ENCODE data around the gene CD55.

CD55 gene

DNA sequence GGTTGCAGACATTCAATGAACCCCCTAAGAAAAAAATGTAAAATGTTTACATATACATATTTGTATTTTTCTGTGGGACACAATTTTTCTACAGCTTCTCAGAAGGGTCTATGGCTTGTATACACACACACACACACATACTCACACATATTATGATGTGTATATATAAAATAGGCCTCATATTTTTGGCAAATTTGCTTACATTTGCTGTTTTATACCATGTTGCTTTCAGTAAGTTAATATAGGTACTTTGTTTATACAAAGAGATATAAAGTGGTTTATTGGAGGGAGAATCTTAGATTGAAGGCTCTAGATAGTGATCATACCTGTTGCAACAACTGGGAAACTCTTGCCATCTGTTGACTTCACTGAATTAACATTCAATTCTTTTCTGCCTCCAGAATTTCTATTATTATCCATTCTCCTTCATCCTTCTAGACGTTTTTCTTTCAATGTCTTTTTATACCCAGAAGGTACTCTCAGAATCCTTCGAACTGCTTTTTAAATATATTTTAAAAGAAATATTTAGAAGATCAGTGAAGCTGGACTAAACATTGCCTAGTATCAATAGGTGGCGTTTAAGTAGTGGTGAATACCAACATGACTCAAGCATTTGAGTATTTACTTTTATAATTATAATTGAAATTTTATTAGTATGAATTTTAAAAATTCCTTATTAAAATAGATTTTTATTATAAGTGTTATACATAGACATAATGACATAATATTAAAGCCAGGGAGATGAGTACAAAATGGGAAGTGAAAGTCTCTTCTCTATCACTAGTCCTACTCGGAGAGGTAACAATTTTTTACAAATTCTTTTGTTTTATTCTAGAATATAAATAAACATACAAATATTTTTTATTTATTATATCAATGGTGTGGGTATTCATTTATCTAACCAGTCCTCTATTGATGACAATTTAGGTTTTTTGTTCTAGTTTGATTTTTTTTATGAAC, 10.2 kb downstream of the CD55 start:
- DNase-seq: no peak

GRCh38 chr1:207333009-207333600, 11.6 kb downstream of the CD55 start:
- DNase-seq: no peak

DNA sequence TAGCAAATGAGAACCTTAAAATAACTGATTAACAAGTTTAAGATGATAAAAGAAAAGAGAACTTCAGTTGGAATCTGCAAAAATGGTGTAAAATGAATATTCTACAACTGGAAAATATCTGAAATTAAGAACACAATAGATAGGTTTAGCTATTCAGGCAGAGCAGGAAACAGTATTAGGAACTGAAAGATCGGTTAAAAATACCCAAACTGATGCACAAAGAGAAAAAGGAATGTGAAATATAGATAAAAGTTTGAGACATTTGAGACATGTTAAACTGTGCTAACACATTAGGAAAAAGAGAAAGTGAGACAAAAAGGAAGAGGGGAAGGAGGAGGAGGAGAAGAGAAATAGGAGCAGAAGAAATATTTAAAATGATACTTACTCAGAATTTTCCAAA, 12.1 kb downstream of the CD55 start:
- DNase-seq: no peak

DNA sequence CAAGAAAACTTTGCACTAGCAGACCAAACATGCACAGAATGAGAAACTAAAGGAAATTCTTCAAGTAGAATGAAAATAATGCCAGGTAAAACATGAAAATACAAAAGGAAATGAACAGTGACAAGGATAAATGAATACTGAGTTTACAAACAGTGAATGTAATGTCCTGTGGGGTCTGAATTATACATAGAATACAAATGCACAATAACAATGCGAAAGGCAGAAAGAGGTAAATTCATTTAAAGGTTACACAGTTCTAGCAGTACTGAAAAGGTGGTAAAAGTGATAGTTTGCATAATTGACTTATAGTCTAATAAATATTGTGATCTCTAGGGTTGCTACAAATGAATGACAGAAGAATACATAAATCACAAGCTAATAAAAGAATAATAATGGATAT, 12.9 kb downstream of the CD55 start:
- DNase-seq: no peak

GRCh38 chr1:207335138-207335537, 13.7 kb downstream of the CD55 start:
- no peak for DNase-seq

DNA sequence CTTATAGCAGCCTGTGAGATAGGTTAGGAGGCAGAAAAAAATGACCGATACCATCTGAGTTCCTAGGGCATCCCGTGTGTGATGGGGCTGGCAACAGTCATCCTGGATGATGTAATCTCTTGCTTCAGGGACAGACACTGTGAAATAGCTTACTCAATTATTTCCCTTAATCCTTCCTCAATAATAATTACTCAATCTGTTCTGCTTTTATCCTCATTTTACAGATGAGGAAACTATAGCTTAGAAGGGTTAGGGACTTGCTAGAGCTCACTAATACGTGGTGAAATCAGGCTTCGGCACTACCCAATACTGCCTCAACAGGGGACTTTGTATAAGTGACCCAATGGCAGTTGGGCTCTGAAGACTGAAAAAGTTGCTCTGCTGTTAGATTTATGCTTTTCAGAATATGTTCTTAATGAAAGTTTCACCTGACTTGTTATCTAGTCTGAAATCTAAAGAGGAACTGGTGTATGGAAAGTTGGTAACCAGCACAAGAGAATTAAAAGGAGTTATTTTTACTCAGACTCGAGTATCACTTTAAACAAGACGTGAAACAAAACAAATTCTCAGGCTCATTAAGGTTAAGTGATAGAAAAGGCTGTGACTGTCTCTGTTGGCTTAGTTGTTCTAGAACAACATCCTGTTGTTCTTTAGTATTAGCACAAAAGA, 14.4 kb downstream of the CD55 start:
- no peak for DNase-seq

DNA sequence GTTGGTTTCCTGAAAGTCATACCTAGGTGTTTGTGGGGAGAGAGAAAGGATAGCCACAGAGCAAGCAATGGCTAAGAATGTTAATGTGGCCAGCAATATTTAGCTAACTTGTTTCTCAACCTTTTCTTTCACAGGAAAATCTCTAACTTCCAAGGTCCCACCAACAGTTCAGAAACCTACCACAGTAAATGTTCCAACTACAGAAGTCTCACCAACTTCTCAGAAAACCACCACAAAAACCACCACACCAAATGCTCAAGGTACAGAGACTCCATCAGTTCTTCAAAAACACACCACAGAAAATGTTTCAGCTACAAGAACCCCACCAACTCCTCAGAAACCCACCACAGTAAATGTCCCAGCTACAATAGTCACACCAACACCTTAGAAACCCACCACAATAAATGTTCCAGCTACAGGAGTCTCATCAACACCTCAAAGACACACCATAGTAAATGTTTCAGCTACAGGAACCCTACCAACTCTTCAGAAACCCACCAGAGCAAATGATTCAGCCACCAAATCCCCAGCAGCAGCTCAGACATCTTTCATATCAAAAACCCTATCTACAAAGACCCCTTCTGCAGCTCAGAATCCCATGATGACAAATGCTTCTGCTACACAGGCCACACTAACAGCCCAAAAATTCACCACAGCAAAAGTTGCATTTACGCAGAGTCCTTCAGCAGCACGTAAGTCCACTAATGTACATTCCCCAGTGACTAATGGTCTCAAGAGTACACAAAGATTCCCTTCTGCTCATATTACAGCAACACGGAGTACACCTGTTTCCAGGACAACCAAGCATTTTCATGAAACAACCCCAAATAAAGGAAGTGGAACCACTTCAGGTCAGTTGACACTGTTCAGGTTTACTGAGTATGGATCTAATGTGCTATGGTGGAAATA, 15.3 kb downstream of the CD55 start:
- peak; percentile 58 for DNase-seq

DNA sequence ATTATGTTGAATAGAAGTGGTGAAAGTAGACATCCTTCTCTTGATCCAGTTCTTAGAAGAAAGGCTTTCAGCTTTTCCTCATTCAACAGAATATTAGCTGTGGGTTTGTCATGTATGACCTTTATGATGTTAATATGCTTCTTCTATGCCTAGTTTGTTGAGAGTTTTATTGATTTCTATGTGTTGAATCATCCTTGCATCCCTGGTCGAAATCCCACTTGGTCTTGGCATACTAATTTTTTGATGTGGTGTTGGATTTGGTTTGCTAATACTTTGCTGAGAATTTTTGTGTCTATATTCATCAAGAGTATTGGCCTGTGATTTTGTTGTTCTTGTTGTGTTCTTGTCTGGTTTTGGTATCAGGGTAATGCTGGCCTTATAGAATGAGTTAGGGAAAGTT, 20.9 kb downstream of the CD55 start:
- DNase-seq: no peak

DNA sequence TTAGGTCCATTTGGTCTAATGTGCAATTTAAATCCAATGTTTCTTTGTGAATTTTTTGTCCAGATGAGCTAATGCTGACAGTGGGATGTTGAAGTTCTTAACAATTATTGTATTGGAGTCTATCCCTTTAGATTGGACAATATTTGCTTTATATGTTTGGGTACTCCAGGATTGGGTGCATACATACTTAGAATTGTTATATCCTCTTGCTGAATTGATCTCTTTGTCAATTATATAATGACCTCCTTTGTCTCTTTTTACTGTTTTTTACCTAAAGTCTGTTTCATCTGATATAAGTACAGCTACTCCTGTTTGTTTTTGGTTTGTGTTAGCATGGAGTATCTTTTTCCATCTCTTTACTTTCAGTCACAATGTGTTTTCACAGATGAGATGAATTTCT, 22.2 kb downstream of the CD55 start:
- no peak for DNase-seq

GRCh38 chr1:207344221-207344620, 22.7 kb downstream of the CD55 start:
- DNase-seq: no peak

DNA sequence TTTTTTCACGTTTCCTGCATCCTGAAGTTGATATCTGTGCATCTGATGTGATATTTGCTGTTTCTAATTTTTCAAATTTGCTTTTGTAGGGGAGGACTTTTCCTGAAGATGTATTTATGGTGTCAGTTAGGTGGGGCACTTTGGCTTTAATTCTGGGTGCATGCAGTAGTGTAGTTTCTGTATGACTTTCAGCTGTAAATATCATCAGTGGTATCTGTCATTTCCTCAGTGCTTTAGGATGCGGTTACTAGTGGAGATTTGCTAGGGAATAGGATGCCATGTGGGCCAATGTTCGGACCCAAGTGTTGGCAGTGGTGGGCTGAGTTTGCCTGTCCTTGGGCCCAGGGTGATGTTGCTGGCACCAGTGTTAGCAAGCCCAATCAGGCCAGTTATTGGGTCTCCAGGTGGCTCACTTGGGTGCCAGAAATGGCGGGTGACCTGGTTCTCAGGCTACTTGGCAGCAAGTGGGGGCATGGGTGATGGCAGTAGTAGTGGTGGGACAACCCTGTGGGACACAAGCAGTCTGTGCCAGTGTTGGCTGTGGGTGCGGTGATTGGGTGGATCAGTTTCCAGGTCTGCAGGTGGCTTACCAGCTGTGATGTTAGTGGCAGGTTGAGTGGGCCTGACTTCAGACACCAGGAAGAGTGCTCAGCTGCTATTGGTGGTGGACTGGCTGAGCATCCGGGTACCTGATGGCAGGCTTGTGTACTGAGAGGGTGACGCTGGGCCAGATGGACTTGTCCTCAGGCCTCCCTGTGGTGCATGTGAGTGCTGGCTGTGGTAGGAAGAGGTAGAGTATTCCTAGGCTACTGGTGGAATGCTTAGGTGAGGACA, 24.4 kb downstream of the CD55 start:
- no peak for DNase-seq

DNA sequence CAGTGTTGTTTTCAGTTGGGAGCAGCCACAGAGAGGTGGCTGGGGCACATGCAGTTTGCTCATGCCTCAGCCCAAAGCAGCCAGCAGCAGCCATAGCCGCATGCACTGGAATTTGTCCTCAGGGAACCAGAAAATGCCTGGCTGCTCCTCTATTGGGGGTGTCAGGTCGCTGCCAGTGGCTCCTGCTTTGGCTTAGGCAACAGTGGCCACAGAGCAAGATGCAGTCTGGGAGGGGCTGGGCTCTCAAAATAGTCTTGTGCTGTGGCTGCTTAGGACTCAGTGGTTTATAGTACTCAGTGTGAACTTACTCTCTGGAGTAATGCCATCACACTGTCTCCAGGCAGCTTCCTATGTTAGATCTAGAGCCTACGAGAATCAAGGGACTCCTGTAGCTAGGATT, 25.0 kb downstream of the CD55 start:
- DNase-seq: no peak

DNA sequence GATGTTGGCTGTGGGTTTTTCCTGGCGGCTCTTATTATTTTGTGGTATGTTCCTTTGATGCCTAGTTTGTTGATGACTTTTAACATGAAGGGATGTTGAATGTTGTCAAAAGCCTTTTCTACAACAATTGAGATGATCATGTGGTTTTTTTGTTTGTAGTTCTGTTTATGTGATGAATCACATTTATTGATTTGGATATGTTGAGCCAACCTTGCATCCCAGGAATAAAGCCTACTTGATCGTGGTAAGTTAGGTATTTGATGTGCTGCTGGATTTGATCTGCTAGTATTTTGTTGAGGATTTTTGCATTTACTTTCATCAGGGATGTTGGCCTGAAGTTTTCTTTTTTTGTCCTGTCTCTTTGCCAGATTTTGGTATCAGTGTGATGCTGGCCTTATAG, 28.5 kb downstream of the CD55 start:
- DNase-seq: no peak

GRCh38 chr1:207352554-207352953, 31.1 kb downstream of the CD55 start:
- no peak for DNase-seq

- DNase-seq: no peak
These were observed 33.6 kb downstream of the CD55 start for GRCh38 chr1:207355060-207355459.

GRCh38 chr1:207355513-207356295, 34.2 kb downstream of the CD55 start:
- no peak for DNase-seq

DNA sequence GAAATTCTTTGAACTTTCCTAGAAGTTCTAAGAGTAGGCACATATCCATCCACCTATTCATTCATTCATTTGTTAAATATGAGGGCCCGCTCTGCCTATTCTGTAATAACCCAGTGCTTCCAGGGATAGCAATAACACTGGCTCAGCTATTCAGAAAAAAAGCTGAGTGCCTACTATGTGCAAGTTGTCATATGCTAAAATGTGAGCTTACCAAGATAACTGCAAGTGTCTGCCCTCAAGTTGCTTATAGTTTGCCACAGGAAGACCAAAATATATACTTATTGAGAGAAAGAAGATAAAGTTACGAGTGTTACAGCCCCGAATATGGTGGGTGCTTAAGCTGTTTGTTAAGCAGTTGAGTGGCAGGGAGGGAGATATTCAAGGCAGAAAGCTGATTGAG, 39.6 kb downstream of the CD55 start:
- DNase-seq: no peak

- DNase-seq: no peak
These were observed 40.4 kb downstream of the CD55 start for GRCh38 chr1:207361889-207362288.

GRCh38 chr1:207362962-207363860, 41.7 kb downstream of the CD55 start:
- no peak for DNase-seq

DNA sequence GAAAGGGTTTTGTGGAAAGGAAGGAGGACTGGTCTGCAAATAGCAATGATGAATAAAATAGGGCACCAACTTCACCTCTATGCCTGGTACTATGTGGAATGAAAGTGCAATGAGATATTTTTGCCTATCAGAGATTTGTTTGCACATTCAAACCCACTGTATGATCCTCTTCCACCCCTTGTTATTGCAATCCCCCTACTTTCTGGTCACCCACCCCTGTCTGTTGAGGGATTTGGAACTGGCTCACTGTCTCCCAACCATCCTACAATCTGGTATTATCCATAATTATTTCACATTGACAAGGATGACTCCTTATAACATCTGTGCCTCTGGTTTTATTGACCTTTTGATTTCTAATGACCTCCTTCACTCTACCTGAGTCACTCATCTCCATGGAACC, 42.4 kb downstream of the CD55 start:
- DNase-seq: no peak

All from DMS153 (cell line).